ENCODE results near the gene TET1. TPM values are rescaled to one million over a fixed set of nuclear protein-coding genes. Genes with fewer than 3 reads are reported as not detected.

The TET1 gene
- total and polyA plus RNA-seq, 2 of the 13 experiments (the other 11 are each of a cell fraction or from before 2014, with no cell fraction given) = 6.9 to 7.3 TPM

DNA sequence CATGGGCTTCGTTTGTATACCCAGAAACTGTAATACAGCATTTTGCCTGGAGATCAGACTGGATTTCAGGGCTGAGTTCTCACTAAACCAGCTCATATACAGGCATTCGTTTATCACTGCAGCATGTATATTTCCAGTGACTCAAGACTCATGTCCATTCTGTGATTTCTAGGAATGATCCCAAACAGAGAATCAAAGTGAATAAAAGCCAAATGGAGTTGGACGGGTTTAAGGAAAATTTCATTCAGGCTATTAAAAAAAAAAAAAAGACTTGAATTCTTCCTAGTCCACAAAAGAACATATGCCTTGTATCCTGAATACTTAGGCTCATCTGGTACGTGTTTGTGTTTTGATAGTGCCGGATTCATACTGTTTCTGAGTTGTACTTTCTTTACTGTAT, 46.8 kb downstream of the TET1 start:
- no peak for FAIRE-seq
- no peak overlapping the region for H3K9ac ChIP-seq (ENCODE audit: insufficient read depth, low read depth, low read length)
- no peaks in the 10 kb centered on the region for H4K20me1 ChIP-seq (ENCODE audit: insufficient read depth, low read length)
- peaks cover 17% of the 10 kb centered on the region for H3K4me1 ChIP-seq (ENCODE audit: insufficient read depth, low read length)
- no peak overlapping the region for H2AFZ ChIP-seq (ENCODE audit: low read length)
- intact Hi-C loops (cut with micrococcal nuclease; ENCODE audit: unreplicated experiment) (loop anchor here (10.0 kb wide), 1 partner anchor 88 kb away; no protein-coding TSS in a partner anchor), in situ Hi-C loops (cut with HindIII; ENCODE audit: extremely low pct_ligation_motif_present, low pct_unique_long_range_greater_than_20kb) (no loop called here)
- H3K79me2 ChIP-seq (ENCODE audit: insufficient read depth, low read length) = peaks cover 19% of the 10 kb centered on the region
- DNase-seq (ENCODE audit: low spot score) = no peak
- no peak for TF ChIP-seq CHD4 (IDR thresholded peaks at IDR 0.05; ENCODE audit: borderline replicate concordance, low read length)
- no peak for TF ChIP-seq KLF9 (CRISPR knock-in tag; IDR thresholded peaks at IDR 0.05; ENCODE audit: low read depth)
- no peak for TF ChIP-seq ZNF609 (CRISPR knock-in tag; IDR thresholded peaks at IDR 0.05; ENCODE audit: borderline replicate concordance)
- TF ChIP-seq, protein P1, sequence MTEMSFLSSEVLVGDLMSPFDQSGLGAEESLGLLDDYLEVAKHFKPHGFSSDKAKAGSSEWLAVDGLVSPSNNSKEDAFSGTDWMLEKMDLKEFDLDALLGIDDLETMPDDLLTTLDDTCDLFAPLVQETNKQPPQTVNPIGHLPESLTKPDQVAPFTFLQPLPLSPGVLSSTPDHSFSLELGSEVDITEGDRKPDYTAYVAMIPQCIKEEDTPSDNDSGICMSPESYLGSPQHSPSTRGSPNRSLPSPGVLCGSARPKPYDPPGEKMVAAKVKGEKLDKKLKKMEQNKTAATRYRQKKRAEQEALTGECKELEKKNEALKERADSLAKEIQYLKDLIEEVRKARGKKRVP (CRISPR knock-in tag; IDR thresholded peaks at IDR 0.05) = no peak
- no peak for TF ChIP-seq NCOA2 (CRISPR knock-in tag; IDR thresholded peaks at IDR 0.05)
- no peak for TF ChIP-seq ZNF552 (CRISPR knock-in tag; IDR thresholded peaks at IDR 0.05; ENCODE audit: borderline replicate concordance)
- no peak for TF ChIP-seq POGZ (CRISPR knock-in tag; IDR thresholded peaks at IDR 0.05)
- TF ChIP-seq ZBTB33 (CRISPR knock-in tag; IDR thresholded peaks at IDR 0.05) = no peak
- no peak for TF ChIP-seq ZSCAN30 (CRISPR knock-in tag; IDR thresholded peaks at IDR 0.05)
- no peak for TF ChIP-seq EP300 (IDR thresholded peaks at IDR 0.05; ENCODE audit: low read depth in 2 of 2, low read length in 2 of 2)
- TF ChIP-seq EP300 (CRISPR knock-in tag; IDR thresholded peaks at IDR 0.05; ENCODE audit: borderline replicate concordance) = no peak
- TF ChIP-seq, protein P2, sequence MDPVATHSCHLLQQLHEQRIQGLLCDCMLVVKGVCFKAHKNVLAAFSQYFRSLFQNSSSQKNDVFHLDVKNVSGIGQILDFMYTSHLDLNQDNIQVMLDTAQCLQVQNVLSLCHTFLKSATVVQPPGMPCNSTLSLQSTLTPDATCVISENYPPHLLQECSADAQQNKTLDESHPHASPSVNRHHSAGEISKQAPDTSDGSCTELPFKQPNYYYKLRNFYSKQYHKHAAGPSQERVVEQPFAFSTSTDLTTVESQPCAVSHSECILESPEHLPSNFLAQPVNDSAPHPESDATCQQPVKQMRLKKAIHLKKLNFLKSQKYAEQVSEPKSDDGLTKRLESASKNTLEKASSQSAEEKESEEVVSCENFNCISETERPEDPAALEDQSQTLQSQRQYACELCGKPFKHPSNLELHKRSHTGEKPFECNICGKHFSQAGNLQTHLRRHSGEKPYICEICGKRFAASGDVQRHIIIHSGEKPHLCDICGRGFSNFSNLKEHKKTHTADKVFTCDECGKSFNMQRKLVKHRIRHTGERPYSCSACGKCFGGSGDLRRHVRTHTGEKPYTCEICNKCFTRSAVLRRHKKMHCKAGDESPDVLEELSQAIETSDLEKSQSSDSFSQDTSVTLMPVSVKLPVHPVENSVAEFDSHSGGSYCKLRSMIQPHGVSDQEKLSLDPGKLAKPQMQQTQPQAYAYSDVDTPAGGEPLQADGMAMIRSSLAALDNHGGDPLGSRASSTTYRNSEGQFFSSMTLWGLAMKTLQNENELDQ (CRISPR knock-in tag; IDR thresholded peaks at IDR 0.05; ENCODE audit: borderline replicate concordance) = no peak
- H3K4me3 ChIP-seq (replicated peaks in 1 of 3; ENCODE audit: insufficient read depth in 1 of 3, low read depth in 2 of 3, low read length in 3 of 3) = no peak overlapping the region
- H3K4me2 ChIP-seq (ENCODE audit: low read depth, low read length) = no peak overlapping the region
- BruUV-seq (replicated peaks) = no TSS peak
- H3K9me3 ChIP-seq (ENCODE audit: low read length) = no peaks in the 10 kb centered on the region
- POLR2A ChIA-PET = interaction anchor here (0.7 kb wide), 1 partner anchor 64 kb away, joined by 4 read pairs; no protein-coding TSS in a partner anchor
- 93% methylated on average over 5 of the region's 5 CpGs for WGBS (ENCODE audit: low lambda C conversion rate)
- H3K27ac ChIP-seq (ENCODE audit: extremely low read length, insufficient read depth, low read length) = no peak overlapping the region
- ATAC-seq = no peak
- CTCF ChIA-PET (ENCODE audit: low intra/inter-chr PET ratio, low total read pairs) = no interaction called here
- H3K27me3 ChIP-seq (ENCODE audit: control insufficient read depth in 1 of 2, insufficient read depth in 2 of 2, low read length in 2 of 2) = no peaks in the 10 kb centered on the region
- peaks cover 7 to 12% of the 10 kb centered on the region in 2 experiments for H3K36me3 ChIP-seq (replicated peaks in 1 of 2; ENCODE audit: control insufficient read depth in 1 of 2, insufficient read depth in 2 of 2, low read length in 2 of 2)

All from HepG2 (cell line).